ENCODE results near the gene ZNF559. TPM values are rescaled to one million over a fixed set of nuclear protein-coding genes. Genes with fewer than 3 reads are reported as not detected.
"Not testable (repeated sequence)": the region's sequence is repeated elsewhere in the genome, so short reads cannot be mapped to it uniquely, and the experiment has no call there.

The ZNF559 gene
- polyA plus RNA-seq (2012; ENCODE audit: missing spikeins): 9.3 TPM

DNA sequence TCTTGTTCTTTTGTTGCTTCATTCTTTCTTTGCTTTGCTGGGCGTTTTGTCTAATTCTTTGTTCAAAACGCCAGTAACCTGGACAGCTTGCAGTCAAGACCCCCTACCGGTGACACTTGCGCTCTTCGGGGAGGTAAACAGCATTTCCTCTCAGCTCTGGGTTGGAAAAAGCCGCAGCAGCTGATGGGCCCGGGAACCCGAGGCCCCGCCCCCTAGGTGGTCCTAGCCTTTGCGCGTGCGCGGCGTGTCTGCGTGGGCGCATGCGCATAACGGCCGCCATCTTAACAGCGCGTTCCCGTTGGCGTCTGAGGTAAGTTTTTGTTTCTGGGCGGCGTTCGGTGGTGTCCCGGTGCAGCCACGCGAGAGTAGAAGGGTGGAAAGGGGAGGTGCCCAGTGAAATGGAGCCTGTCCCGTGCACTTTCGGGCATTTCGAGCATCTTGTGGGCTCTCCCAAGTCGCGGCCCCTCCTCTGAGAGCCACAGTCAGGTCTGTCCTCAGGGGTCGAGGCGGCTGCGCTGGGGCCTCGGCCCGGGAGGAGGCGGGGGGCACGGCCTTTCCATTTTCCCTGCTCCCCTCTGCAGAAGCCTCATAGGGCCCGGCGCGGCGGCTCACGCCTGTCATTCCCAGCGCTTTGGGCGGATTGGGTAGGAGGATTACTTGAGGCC lies at the start of gene ZNF559:
Gene ZNF559, plus strand, starts transcription at position 261 of the 665 bp plus-strand sequence. CDS start 14,371 bp downstream, outside the sequence.
- DNase-seq (ENCODE audit: insufficient read length) (peak; percentile 64), FAIRE-seq (peak; percentile 88)
- peak; percentile 73; the same call in 1 of the 2 replicates for TF ChIP-seq POLR2A (IDR thresholded peaks at IDR 0.05; ENCODE audit: low read depth, low read length)
- TF ChIP-seq TAF1 (IDR thresholded peaks at IDR 0.05; ENCODE audit: borderline replicate concordance, low read depth, low read length): no peak
- TF ChIP-seq POLR2AphosphoS5 (IDR thresholded peaks at IDR 0.05; ENCODE audit: low read depth, low read length): 0 out of 2 replicates have a peak, but pooled peaks have one; percentile 42

- FAIRE-seq; DNase-seq (ENCODE audit: insufficient read length): not testable (repeated sequence)
Measured at GRCh38 chr19:9283485-9283884, 40.5 kb upstream of the ZNF559 start.

DNA sequence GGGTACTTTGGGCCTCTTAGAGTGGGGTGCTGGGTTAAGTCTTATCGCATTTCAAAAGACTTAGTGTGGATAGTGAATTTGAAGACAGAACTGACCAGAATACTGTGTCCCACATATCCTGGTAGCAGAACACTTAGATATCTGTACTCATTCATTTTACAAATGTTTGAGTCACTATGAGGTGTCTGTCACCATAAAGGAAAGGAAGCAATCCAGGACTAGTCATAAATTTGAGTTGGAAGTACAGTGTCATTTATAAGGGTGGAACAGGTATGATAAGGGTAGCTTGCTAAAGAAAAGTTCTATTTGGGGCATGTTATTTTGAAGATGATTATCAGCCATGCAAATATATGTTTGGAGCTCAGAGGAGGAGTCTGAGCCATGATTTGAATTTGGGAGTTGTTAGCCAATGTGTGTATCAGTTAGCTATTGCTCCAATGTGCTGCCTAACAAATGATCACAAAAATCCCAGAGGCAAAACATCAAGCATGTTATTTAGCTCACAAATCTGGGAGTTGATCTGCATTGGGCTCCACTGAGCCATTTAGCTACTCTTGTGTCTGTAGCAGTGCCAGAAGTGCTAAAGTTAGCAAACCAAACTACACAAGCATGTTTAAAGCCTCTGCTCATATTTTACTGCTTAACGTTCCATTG lies 34.6 kb upstream of the ZNF559 start:
- no peak for FAIRE-seq
- no peak for DNase-seq (ENCODE audit: insufficient read length)
- no peak for TF ChIP-seq POLR2AphosphoS5 (IDR thresholded peaks at IDR 0.05; ENCODE audit: low read depth, low read length)

DNA sequence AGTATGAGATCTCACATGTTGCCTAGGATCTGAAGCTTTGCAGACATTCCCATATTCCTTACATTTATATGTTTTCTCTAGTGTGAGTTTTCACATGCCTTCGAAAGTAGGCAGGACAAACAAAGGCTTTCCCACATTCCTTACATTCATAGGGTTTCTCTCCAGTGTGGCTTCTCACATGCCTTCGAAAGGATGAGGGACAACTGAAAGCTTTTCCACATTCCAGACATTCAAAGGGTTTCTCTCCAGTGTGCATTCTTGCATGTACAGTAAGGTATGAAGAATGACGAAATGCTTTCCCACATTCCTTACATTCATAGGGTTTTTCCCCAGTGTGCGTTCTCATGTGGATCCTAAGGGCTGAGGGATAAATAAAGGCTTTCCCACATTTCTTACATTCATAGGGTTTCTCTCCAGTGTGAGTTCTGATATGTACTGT lies 28.5 kb upstream of the ZNF559 start:
- no peak for DNase-seq (ENCODE audit: insufficient read length)
- no peak for FAIRE-seq
- TF ChIP-seq POLR2A (IDR thresholded peaks at IDR 0.05; ENCODE audit: low read depth, low read length) (no peak), POLR2AphosphoS5 (IDR thresholded peaks at IDR 0.05; ENCODE audit: low read depth, low read length) (no peak), TAF1 (IDR thresholded peaks at IDR 0.05; ENCODE audit: borderline replicate concordance, low read depth, low read length) (no peak)

DNA sequence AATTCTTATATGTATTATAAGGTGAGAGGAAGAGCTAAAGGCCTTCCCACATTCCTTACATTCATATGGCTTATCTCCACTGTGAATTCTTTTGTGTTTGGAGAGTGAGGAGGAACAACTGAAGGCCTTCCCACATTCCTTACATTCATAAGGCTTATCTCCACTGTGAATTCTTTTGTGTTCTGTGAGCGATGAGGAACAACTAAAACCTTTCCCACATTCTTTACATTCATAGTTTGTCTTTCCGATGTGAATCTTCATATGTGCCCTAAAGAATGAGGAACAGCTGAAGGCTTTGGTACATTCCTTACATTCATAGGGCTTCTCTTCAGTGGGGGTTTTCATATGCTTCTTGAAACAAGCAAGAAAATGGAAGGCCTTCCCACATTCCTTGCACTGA lies 27.6 kb upstream of the ZNF559 start:
- no peak for FAIRE-seq
- DNase-seq (ENCODE audit: insufficient read length): no peak
- TF ChIP-seq POLR2AphosphoS5 (IDR thresholded peaks at IDR 0.05; ENCODE audit: low read depth, low read length): no peak
- no peak for TF ChIP-seq TAF1 (IDR thresholded peaks at IDR 0.05; ENCODE audit: borderline replicate concordance, low read depth, low read length)
- TF ChIP-seq POLR2A (IDR thresholded peaks at IDR 0.05; ENCODE audit: low read depth, low read length): no peak

DNA sequence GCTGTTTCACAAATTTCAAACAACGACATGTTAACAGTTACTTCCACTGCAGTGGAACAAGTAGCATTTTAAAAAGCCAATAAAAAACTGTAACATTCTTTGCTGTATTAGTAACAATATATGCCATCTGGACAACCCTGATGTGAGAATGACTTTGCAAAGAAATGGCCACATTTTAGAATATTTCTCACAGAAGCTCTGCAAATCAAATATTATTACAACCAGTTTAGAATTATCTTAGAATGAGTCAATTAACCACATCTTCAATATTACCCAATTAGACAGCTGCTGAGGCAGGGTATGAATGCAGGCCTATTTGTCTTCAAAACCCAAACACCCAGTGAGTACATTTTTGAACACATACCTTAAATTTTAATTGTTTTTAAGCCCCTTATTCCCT lies 17.5 kb upstream of the ZNF559 start:
- no peak for TF ChIP-seq POLR2AphosphoS5 (IDR thresholded peaks at IDR 0.05; ENCODE audit: low read depth, low read length)
- no peak for TF ChIP-seq POLR2A (IDR thresholded peaks at IDR 0.05; ENCODE audit: low read depth, low read length)
- TF ChIP-seq TAF1 (IDR thresholded peaks at IDR 0.05; ENCODE audit: borderline replicate concordance, low read depth, low read length): no peak
- FAIRE-seq: no peak
- no peak for DNase-seq (ENCODE audit: insufficient read length)

DNA sequence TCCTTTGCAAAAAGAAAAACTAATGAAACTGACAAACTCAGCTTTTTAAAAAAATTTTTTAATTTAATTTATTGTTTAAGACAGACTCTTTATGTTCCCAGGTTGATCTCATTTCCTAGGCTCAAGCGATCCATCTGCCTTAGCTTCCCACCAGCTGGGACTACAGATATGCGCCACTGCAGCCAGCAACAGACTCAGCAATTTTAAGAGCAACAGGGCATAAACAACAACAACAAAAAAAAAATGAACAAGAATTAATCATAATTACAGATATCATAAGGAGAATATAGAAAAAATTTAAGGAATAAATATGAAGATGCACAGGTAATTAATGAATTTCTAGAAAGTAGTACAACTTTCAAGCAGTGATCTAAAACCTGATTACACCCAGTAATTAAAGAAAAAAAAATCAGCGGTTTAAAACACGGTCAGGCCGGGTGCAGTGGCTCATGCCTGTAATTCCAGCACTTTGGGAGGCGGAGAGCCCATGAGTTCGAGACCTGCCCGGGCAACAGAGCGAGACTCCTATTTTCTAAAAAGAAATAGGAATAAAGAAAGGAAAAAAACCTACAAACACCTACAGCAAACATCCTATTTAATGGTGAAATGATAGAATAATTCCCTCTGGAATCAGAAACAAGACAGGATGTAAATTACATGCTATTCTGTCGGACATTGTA lies 15.7 kb upstream of the ZNF559 start:
- no peak for TF ChIP-seq TAF1 (IDR thresholded peaks at IDR 0.05; ENCODE audit: borderline replicate concordance, low read depth, low read length)
- DNase-seq (ENCODE audit: insufficient read length) (no peak), FAIRE-seq (no peak)

- FAIRE-seq (peak; percentile 97), DNase-seq (ENCODE audit: insufficient read length) (peak; percentile 81)
- TF ChIP-seq TAF1 (IDR thresholded peaks at IDR 0.05; ENCODE audit: borderline replicate concordance, low read depth, low read length): no peak
- peak; percentile 61 for TF ChIP-seq POLR2A (IDR thresholded peaks at IDR 0.05; ENCODE audit: low read depth, low read length)
Measured at GRCh38 chr19:9309139-9309973, 14.6 kb upstream of the ZNF559 start, which contains the start of gene ZNF699. ZNF699 (minus strand) TSS chr19:9309838; CDS start chr19:9305119, 4,719 bp downstream.

DNA sequence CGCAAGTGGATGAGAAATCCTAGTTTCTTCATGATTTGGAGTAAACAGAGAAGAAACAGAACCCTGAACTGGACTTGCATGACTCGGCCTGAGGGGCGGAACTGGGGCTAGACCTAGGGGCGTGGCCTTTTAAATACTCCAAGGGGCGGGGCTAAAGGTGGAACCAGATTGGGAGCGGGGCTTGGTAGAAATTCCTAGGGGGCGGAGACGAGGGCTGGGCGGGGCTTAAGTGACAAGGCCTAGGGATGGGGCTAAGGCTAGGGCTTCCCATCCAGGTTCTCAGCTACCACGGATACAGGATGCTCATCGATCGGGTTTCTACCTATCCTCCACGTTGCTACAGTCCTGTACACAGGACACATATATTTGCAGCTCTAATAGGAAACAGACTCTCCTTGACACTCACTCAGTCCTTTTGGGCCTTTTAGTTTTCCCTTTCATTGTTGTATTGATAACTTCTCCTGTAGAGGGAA lies 14.0 kb upstream of the ZNF559 start:
- DNase-seq (ENCODE audit: insufficient read length) (peak; percentile 42), FAIRE-seq (peak; percentile 42)
- no peak for TF ChIP-seq POLR2AphosphoS5 (IDR thresholded peaks at IDR 0.05; ENCODE audit: low read depth, low read length)

- DNase-seq (ENCODE audit: insufficient read length): no peak
- no peak for FAIRE-seq
- TF ChIP-seq POLR2A (IDR thresholded peaks at IDR 0.05; ENCODE audit: low read depth, low read length) (no peak), POLR2AphosphoS5 (IDR thresholded peaks at IDR 0.05; ENCODE audit: low read depth, low read length) (no peak), TAF1 (IDR thresholded peaks at IDR 0.05; ENCODE audit: borderline replicate concordance, low read depth, low read length) (no peak)
Measured at GRCh38 chr19:9313756-9314155, 10.2 kb upstream of the ZNF559 start.

GRCh38 chr19:9321338-9321737 lies 2.6 kb upstream of the ZNF559 start:
- FAIRE-seq (no peak), DNase-seq (ENCODE audit: insufficient read length) (no peak)
- TF ChIP-seq POLR2AphosphoS5 (IDR thresholded peaks at IDR 0.05; ENCODE audit: low read depth, low read length) (no peak), TAF1 (IDR thresholded peaks at IDR 0.05; ENCODE audit: borderline replicate concordance, low read depth, low read length) (no peak), POLR2A (IDR thresholded peaks at IDR 0.05; ENCODE audit: low read depth, low read length) (no peak)

DNA sequence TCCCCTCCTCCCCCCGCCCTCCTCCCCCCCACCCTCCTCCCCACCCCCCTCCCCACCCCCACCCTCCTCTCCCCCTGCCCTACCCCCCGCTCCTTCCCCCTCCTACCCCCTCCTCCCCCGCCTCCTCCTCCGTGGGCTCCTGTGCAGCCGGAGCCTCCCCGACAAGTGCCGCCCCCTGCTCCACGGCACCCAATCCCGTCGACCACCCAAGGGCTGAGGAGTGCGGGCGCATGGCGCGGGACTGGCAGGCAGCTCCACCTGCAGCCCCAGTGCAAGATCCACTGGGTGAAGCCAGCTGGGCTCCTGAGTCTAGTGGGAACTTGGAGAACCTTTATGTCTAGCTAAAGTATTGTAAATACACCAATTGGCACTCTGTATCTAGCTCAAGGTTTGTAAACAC lies 2.2 kb upstream of the ZNF559 start:
- FAIRE-seq; DNase-seq (ENCODE audit: insufficient read length): not testable (repeated sequence)

GRCh38 chr19:9322201-9322600 lies 1.8 kb upstream of the ZNF559 start:
- FAIRE-seq; DNase-seq (ENCODE audit: insufficient read length): not testable (repeated sequence)
